Endometrial microvascular endothelial cells (primary cell): Measurements from ENCODE around the gene MIPEP. TPM values are rescaled to one million over a fixed set of nuclear protein-coding genes. Genes with fewer than 3 reads are reported as not detected.
"Not testable (repeated sequence)": the region's sequence is repeated elsewhere in the genome, so short reads cannot be mapped to it uniquely, and the experiment has no call there.

Experiments used
- in situ Hi-C: cut with HindIII; loops from 2 replicates; pipeline ENCODE4 v1.10.0; 2017; ENCODE audit warnings: low sequenced_read_pairs, low pct_unique_long_range_greater_than_20kb; ENCODE audit errors: inconsistent ontology term
- total RNA-seq: library from RNA; depleted of rRNA; stranded (reverse); fragments of >200 nt; gene quantifications from one replicate; pipeline ENCODE4 v1.2.3, GENCODE V29; 2015; ENCODE audit errors: inconsistent ontology term

Gene MIPEP
- total RNA-seq, 1 donor from 2014 or later = 40.5 TPM

- in situ Hi-C loops = not testable (repeated sequence)
These were observed 127.4 kb downstream of the MIPEP start for GRCh38 chr13:23761760-23762159.

- in situ Hi-C loops = no loop called here
These were observed 129.2 kb downstream of the MIPEP start for GRCh38 chr13:23760000-23760399.

- in situ Hi-C loops = no loop called here
These were observed 130.2 kb downstream of the MIPEP start for GRCh38 chr13:23758798-23759527.

- in situ Hi-C loops = no loop called here
These were observed 134.2 kb downstream of the MIPEP start for GRCh38 chr13:23754997-23755396.

- in situ Hi-C loops = no loop called here
These were observed 134.7 kb downstream of the MIPEP start for GRCh38 chr13:23754506-23754905.

- in situ Hi-C loops = no loop called here
These were observed 135.7 kb downstream of the MIPEP start for GRCh38 chr13:23753458-23753857.

- in situ Hi-C loops = no loop called here
These were observed 136.8 kb downstream of the MIPEP start for GRCh38 chr13:23752111-23753001.

- in situ Hi-C loops = no loop called here
These were observed 138.0 kb downstream of the MIPEP start for GRCh38 chr13:23751195-23751594.

GRCh38 chr13:23750383-23751121, 138.6 kb downstream of the MIPEP start:
- in situ Hi-C loops = no loop called here

GRCh38 chr13:23749288-23749873, 139.8 kb downstream of the MIPEP start:
- in situ Hi-C loops = no loop called here

GRCh38 chr13:23748109-23748990, 140.8 kb downstream of the MIPEP start:
- in situ Hi-C loops = no loop called here

GRCh38 chr13:23746141-23746540, 143.1 kb downstream of the MIPEP start:
- in situ Hi-C loops = not testable (repeated sequence)

GRCh38 chr13:23744315-23744714, 144.9 kb downstream of the MIPEP start:
- in situ Hi-C loops = no loop called here

- in situ Hi-C loops = no loop called here
These were observed 145.7 kb downstream of the MIPEP start for GRCh38 chr13:23743278-23744076.

- in situ Hi-C loops = no loop called here
These were observed 147.2 kb downstream of the MIPEP start for GRCh38 chr13:23741879-23742510.

GRCh38 chr13:23740002-23740401, 149.2 kb downstream of the MIPEP start:
- in situ Hi-C loops = no loop called here

- in situ Hi-C loops = no loop called here
These were observed 149.6 kb downstream of the MIPEP start for GRCh38 chr13:23739596-23739995.
